ENCODE results near the gene ERICH6B.

- no peak for TF ChIP-seq CTCF (IDR thresholded peaks at IDR 0.05; ENCODE audit: insufficient read depth, low read length, poor library complexity, severe bottlenecking)
- no peak for TF ChIP-seq EZH2phosphoT487 (conservative IDR thresholded peaks at IDR 0.05; ENCODE audit: low read length)
These were observed 79.3 kb downstream of the ERICH6B start for GRCh38 chr13:45536224-45536623.

All from SU-DHL-6 (cell line).